Body of pancreas (tissue), 4 donors: ENCODE measurements around the gene PLEKHA3.
A peak's percentile ranks its signal among the peaks of the same experiment; 100 is the strongest.

Experiments
- CTCF ChIP-seq, 7 experiments: fragments of 450-650 bp in 4 of 7; fragments of 200-600 bp in 3 of 7; sonication (generic) in 3 of 7; IDR thresholded peaks; one replicate each; pipeline ENCODE4 v1.5.1; 2016 to 2019; ENCODE audit warnings: antibody characterized with exemption in 7 of 7
- POLR2A ChIP-seq, 3 donors: fragments of 450-650 bp; IDR thresholded peaks; one replicate each; pipeline ENCODE4 v1.6.1; 2016; ENCODE audit warnings: antibody characterized with exemption in 3 of 3, mild to moderate bottlenecking in 2 of 3

- peak in 4 of 7 experiments; percentile 16 to 35 (median 32) for TF ChIP-seq CTCF (IDR thresholded peaks at IDR 0.05)
- TF ChIP-seq POLR2A (IDR thresholded peaks at IDR 0.05) = peak; percentile 96 to 97 (median 96)
Observed at GRCh38 chr2:178450774-178451525, 29.3 kb upstream of the PLEKHA3 start, which contains the start of the genes PJVK and PRKRA.
